ENCODE measurements around the gene L1CAM.
A peak's percentile ranks its signal among the peaks of the same experiment; 100 is the strongest.

L1CAM gene

GRCh38 chrX:153924149-153924861, 38.3 kb upstream of the L1CAM start:
- no peak for TF ChIP-seq CTCF (IDR thresholded peaks at IDR 0.05; ENCODE audit: extremely low read depth, missing control alignments)
- peak; percentile 54 for DNase-seq (ENCODE audit: low spot score)

GRCh38 chrX:153922932-153923857, 37.2 kb upstream of the L1CAM start:
- peak; percentile 17 for TF ChIP-seq CTCF (IDR thresholded peaks at IDR 0.05; ENCODE audit: extremely low read depth, missing control alignments)
- peak; percentile 60 for DNase-seq (ENCODE audit: low spot score)

- DNase-seq (ENCODE audit: low spot score): no peak
- TF ChIP-seq CTCF (IDR thresholded peaks at IDR 0.05; ENCODE audit: extremely low read depth, missing control alignments): no peak
Observed at GRCh38 chrX:153921511-153922446, 35.8 kb upstream of the L1CAM start.

- no peak for TF ChIP-seq CTCF (IDR thresholded peaks at IDR 0.05; ENCODE audit: extremely low read depth, missing control alignments)
- DNase-seq (ENCODE audit: low spot score): no peak
Observed at GRCh38 chrX:153921070-153921469, 35.1 kb upstream of the L1CAM start.

- TF ChIP-seq CTCF (IDR thresholded peaks at IDR 0.05; ENCODE audit: extremely low read depth, missing control alignments): no peak
- DNase-seq (ENCODE audit: low spot score): no peak
Observed at GRCh38 chrX:153920546-153920945, 34.6 kb upstream of the L1CAM start.

GRCh38 chrX:153919281-153919680, 33.3 kb upstream of the L1CAM start:
- no peak for DNase-seq (ENCODE audit: low spot score)
- no peak for TF ChIP-seq CTCF (IDR thresholded peaks at IDR 0.05; ENCODE audit: extremely low read depth, missing control alignments)

Data from GM20000 (cell line).